Measurements from ENCODE around the gene C18orf63.

C18orf63 gene

GRCh38 chr18:74377776-74378175, 62.1 kb downstream of the C18orf63 start:
- no peak for DNase-seq (ENCODE audit: low spot score)

GRCh38 chr18:74378179-74378682, 62.6 kb downstream of the C18orf63 start:
- no peak for DNase-seq (ENCODE audit: low spot score)

DNA sequence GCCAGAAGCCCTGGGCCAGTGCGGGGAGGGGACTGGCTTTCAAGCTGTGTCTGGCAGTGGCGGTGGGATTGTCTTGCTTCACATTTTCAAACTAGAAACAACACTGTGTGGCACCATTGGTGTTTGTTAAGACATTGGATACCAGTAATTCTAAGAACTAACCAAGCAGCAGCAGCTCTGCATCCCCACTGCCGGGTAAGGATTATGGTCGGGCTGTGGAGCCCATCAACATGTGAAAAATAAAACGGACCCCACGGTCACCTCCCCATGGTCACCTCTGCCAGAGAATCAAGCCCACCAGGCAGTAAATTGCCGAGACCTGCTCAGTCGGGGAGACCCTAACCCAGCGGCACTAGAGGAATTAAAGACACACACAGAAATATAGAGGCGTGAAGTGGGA, 65.3 kb downstream of the C18orf63 start:
- no peak for DNase-seq (ENCODE audit: low spot score)

- no peak for DNase-seq (ENCODE audit: low spot score)
Observed at GRCh38 chr18:74381621-74382295, 66.1 kb downstream of the C18orf63 start.

GRCh38 chr18:74382481-74383017, 66.9 kb downstream of the C18orf63 start:
- DNase-seq (ENCODE audit: low spot score), result no peak

- DNase-seq (ENCODE audit: low spot score), result no peak
Observed at GRCh38 chr18:74387383-74387782, 71.7 kb downstream of the C18orf63 start.

GRCh38 chr18:74388227-74388626, 72.6 kb downstream of the C18orf63 start:
- no peak for DNase-seq (ENCODE audit: low spot score)

GRCh38 chr18:74389171-74389927, 73.7 kb downstream of the C18orf63 start:
- no peak for DNase-seq (ENCODE audit: low spot score)

- no peak for DNase-seq (ENCODE audit: low spot score)
Observed at GRCh38 chr18:74389991-74390390, 74.4 kb downstream of the C18orf63 start.

GRCh38 chr18:74390900-74391299, 75.3 kb downstream of the C18orf63 start:
- DNase-seq (ENCODE audit: low spot score), result no peak

- DNase-seq (ENCODE audit: low spot score), result no peak
Observed at GRCh38 chr18:74392323-74392722, 76.7 kb downstream of the C18orf63 start.

- DNase-seq (ENCODE audit: low spot score), result no peak
Observed at GRCh38 chr18:74395006-74395405, 79.4 kb downstream of the C18orf63 start.

- no peak for DNase-seq (ENCODE audit: low spot score)
Observed at GRCh38 chr18:74395648-74396154, 80.1 kb downstream of the C18orf63 start.

- no peak for DNase-seq (ENCODE audit: low spot score)
Observed at GRCh38 chr18:74396171-74397169, 80.8 kb downstream of the C18orf63 start.

GRCh38 chr18:74397572-74397971, 81.9 kb downstream of the C18orf63 start:
- DNase-seq (ENCODE audit: low spot score), result no peak

- no peak for DNase-seq (ENCODE audit: low spot score)
Observed at GRCh38 chr18:74399091-74399887, 83.7 kb downstream of the C18orf63 start.

DNA sequence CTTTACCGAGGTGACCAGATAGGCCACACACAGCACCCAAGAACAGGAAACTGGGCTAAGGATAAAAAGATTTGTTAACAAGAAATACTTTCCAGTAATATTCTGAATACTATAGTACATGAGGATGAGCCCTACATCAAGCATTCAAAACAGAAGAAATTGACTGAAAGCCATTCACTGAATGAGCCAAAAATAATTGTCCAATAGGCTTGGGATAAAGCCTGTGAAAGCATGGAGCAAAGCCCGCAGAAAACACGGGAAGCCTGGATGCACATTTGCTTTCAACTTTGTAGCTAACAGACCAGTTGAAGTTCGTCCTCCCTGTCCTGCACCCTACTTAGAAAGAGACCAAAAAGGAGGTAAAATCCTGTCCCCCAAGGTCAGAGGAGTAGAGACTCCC, 85.2 kb downstream of the C18orf63 start:
- DNase-seq (ENCODE audit: low spot score), result no peak

GRCh38 chr18:74402806-74403433, 87.3 kb downstream of the C18orf63 start:
- DNase-seq (ENCODE audit: low spot score), result no peak

- no peak for DNase-seq (ENCODE audit: low spot score)
Observed at GRCh38 chr18:74407888-74408287, 92.2 kb downstream of the C18orf63 start.

Data from COLO829 (cell line).